ENCODE data around the gene BATF. TPM values are rescaled to one million over a fixed set of nuclear protein-coding genes. Genes with fewer than 3 reads are reported as not detected.

The BATF gene
- polyA plus RNA-seq, 1 of the 3 experiments (the other 2 are of a cell fraction), result not detected

DNA sequence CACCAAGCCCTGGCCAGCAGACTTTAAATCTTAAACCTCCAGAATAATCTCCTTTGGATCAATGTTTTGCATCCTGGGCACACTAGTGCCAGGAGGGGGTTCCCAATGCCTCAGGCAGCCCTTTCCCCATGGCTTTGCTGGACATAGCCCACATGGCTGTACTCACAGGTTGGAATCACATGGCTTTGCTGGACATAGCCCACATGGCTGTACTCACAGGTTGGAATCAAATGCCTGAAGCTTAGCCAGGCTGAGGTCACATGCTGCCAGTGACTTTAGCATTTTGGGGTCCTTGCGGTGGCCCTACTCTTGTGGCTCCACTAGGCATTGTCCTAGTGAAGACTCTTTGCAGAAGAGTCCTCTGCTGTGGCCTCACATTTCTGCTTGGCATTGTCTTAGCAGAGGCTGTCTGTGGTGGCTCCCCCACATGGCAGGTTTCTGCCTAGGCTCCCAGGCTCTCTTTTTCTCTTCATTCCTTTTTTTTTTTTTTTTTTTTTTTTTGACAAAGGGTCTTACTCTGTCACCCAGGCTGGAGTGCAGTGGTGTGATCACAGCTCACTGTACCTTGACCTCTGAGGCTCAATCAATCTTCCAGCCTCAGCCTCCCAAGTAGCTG lies 69.2 kb downstream of the BATF start:
- Histone ChIP-seq H3K36me3 (replicated peaks in 1 of 2; ENCODE audit: control insufficient read depth in 1 of 2, insufficient read depth in 2 of 2, low read length in 1 of 2) (no peaks in the 10 kb centered on the region), H3K27me3 (ENCODE audit: insufficient read depth) (no peaks in the 10 kb centered on the region; the same call in 1 of the 2 replicates), H3K9me3 (no peaks in the 10 kb centered on the region), H3K79me2 (ENCODE audit: insufficient read depth) (no peaks in the 10 kb centered on the region), H2AFZ (ENCODE audit: low read depth) (no peak overlapping the region), H3F3A (replicated peaks; ENCODE audit: insufficient read depth) (no peaks in the 10 kb centered on the region), H3K4me2 (no peak overlapping the region), H3K4me1 (ENCODE audit: control insufficient read depth in 1 of 2, insufficient read depth in 2 of 2, low read depth in 1 of 2, low read length in 1 of 2) (no peaks in the 10 kb centered on the region), H4K20me1 (ENCODE audit: insufficient read depth) (no peaks in the 10 kb centered on the region), H3K9me2 (no peaks in the 10 kb centered on the region), H3K27ac (ENCODE audit: low read depth in 2 of 2, low read length in 1 of 2) (no peak overlapping the region), H3K9ac (no peak overlapping the region), H3K4me3 (ENCODE audit: low read depth in 2 of 2, low read length in 1 of 2) (no peak overlapping the region)
- ChIA-PET POLR2A (no interaction called here), CTCF (interaction anchor here (1.0 to 7.0 kb wide), 4 partner anchors 12 to 60 kb away, joined by 3 to 42 read pairs (median 4); partner anchors contain the start of gene FLVCR2)
- DNase-seq, result no peak
- WGBS (ENCODE audit: low lambda C conversion rate), result no CpG with 5 or more reads among the region's 1 CpG
- no peak for TF ChIP-seq MXI1 (IDR thresholded peaks at IDR 0.05; ENCODE audit: low read depth, low read length)
- TF ChIP-seq IRF3 (IDR thresholded peaks at IDR 0.05; ENCODE audit: low read depth, low read length), result no peak
- no peak for TF ChIP-seq EZH2phosphoT487 (IDR thresholded peaks at IDR 0.05; ENCODE audit: borderline replicate concordance, low read depth)
- TF ChIP-seq GATA2 (CRISPR knock-in tag; IDR thresholded peaks at IDR 0.05), result no peak
- TF ChIP-seq NRF1 (IDR thresholded peaks at IDR 0.05; ENCODE audit: low read depth, low read length), result no peak
- TF ChIP-seq RAD21 (IDR thresholded peaks at IDR 0.05; ENCODE audit: low read length), result no peak
- no peak for TF ChIP-seq MEF2A (IDR thresholded peaks at IDR 0.05; ENCODE audit: borderline replicate concordance, low read depth)
- TF ChIP-seq CTCF (IDR thresholded peaks at IDR 0.05), result no peak
- TF ChIP-seq, protein P1, sequence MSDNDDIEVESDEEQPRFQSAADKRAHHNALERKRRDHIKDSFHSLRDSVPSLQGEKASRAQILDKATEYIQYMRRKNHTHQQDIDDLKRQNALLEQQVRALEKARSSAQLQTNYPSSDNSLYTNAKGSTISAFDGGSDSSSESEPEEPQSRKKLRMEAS (IDR thresholded peaks at IDR 0.05; ENCODE audit: low read depth), result no peak
- no peak for TF ChIP-seq PBX3 (IDR thresholded peaks at IDR 0.05)
- no peak for TF ChIP-seq SMC3 (IDR thresholded peaks at IDR 0.05; ENCODE audit: low read depth, low read length)
- no peak for TF ChIP-seq FOXJ3 (CRISPR knock-in tag; IDR thresholded peaks at IDR 0.05)
- no peak for TF ChIP-seq POLR2AphosphoS5 (IDR thresholded peaks at IDR 0.05; ENCODE audit: low read depth, low read length)
- TF ChIP-seq TAF1 (IDR thresholded peaks at IDR 0.05; ENCODE audit: borderline replicate concordance, low read depth, low read length), result no peak
- no peak for TF ChIP-seq GABPA (IDR thresholded peaks at IDR 0.05; ENCODE audit: low read depth)
- no peak for TF ChIP-seq JUND (IDR thresholded peaks at IDR 0.05)
- no peak for TF ChIP-seq TEAD4 (IDR thresholded peaks at IDR 0.05; ENCODE audit: borderline replicate concordance, insufficient read depth)
